ENCODE results near the gene LHX5.

The LHX5 gene

DNA sequence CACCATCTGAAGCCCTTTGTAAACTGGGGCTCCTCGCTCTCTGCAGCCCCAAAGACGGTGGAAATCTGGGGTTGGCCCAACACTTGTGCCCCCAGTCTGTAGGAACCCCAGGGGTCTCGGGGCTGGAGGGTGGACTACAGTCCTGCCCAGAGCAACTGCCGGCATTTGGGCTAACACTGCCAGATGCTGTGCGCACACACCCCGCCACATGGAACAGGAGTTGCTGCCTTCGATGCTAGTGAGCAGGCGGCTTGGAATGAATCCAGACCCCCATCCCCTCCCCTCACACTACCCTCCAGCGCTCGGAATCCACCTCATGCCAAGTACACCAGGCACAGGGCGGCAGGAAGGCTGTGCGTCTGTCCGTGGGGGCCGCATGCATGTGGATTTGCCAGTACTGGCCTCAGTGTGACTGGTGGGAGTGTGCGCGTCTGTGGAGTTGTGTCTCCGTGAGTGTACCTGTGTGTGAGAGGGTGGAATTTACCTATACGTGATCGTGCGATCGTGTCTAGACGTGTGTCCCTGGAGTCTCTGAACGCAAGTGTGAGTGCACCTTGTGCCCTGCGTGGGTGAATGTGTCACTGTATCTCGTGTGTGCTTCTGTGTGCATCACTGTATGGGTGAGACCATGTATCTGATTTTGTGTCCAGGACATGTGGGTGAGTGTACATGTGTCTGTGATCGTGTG is 5.1 kb downstream of the LHX5 start:
- intact Hi-C loops (cut with DNase I), result no loop called here
- DNase-seq, result no peak

DNA sequence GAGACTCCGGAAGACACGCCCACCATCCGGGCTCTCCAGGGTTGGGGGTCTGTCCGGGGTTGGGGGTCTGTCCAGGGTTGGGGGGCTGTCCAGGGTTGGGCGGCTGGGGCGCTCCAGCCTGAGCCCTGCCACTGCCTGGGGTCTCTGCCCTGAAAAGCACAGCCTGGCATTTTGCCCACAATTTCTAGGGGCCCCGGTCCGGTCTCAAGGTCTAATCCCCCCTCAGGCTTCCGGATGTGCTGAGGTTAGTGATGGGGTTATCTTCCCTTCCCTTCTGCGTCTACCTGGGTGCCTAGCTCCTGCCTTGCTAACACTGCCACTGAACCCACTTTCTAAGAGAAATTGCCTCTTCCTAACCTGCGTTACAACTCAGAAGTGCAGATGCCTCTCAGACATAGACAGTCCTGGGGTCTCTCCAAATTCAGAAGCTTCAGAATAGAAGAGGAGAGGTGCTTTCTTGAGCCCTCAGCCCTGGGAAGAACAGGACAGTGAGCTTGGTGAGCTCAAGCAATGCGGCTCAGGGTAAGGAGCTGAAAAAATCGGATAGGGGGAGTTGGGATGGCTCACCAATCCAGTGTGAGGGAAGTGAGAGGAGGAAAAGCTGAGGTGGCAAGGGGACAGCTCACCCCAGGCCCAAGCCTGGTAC is 5.7 kb downstream of the LHX5 start:
- no peak for DNase-seq
- intact Hi-C loops (cut with DNase I), result no loop called here

DNA sequence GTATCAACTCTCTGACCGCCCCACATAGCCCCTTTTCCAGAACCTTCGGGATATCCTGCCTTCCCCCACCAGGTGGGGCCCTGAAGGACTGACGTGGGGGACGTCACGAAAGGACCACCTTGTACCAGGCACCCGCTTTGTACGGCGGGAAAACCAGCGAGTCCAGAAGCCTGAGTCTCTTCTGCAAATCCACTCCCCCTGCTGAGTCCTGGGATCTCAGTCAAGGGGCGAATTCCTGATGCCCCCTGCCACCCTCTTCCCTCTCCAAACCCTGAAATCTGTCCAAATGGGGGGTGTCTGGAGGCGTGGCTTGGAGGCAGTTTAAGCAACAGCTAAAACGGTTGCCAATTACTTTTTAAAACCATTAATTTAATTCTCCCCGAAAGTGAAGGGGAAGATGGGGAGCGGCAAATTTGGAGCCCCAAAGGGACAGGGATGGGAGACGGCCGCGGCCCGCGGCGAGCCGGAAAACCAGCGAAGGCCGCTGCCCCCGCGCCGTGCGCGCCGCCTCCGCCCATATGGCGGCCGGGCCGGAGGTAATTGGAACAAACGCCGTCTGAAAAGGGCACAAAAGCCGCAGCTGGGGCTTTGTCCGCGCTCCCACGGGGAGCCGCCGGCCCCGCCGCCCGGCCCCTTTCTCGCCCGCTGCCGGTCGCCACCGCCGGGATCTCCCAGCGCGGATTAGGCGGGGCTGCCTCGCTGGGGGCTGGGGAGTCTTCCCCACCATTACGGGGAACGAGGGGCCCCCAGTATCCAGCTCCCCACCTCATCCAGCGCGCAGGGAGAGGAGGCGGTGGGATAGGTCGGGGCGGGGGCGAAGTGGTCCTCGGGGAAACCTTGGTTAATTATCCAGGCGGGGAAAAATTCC is 6.6 kb downstream of the LHX5 start:
- intact Hi-C loops (cut with DNase I), result no loop called here

DNA sequence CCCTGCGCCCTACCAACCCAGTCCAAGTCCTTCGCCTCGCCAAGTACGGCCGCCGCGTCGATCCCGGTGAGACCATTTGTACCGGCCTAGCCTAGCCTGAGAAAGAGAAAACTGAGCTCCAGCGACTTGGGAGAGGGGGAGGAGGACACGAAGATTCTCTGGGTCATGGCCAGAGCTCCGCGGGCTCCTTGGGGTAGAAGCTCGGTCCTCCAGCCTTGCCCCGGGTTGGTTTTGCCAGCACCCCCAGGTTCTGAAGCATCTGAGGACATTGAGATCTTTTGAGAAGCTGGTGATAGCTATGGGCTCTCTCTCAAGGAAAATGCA is 7.3 kb downstream of the LHX5 start:
- intact Hi-C loops (cut with DNase I), result no loop called here
- DNase-seq, result no peak

More for the DNA sequence above, 6.6 kb downstream of the LHX5 start:
- no peak for DNase-seq

DNA sequence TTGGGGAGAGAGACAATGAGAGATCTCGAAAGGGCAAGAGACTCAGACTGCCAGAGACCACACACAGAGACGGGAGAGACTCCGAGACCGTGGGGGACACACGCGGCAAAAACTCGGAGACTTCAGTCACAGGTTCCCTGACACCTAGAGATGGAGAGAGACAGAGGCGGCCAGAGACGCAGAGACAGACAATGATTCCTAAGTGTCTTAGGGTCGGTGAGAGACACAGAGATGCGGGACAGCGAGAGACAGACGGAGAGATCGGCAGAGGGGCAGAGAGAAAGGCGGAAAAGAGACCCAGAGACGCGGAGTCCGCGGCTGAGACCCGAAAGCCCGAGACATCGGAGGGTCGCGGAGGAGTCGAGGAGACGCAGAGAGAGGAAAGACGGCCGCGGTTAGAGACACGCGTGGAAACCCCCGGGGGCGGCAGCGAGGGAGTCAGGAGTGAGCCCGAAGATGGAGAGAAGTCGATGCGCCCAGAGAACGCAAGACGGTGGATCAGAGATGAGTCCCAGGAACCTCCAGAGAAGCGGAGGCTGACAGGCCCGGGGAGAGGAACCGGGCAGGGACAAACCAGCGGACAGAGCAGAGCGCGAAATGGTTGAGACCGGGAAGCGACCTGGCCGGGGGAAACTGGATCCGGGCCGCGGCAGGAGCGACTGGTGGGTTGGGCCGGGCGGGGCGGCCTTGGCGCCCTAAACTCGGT is 7.8 kb downstream of the LHX5 start:
- intact Hi-C loops (cut with DNase I), result no loop called here
- no peak for DNase-seq

DNA sequence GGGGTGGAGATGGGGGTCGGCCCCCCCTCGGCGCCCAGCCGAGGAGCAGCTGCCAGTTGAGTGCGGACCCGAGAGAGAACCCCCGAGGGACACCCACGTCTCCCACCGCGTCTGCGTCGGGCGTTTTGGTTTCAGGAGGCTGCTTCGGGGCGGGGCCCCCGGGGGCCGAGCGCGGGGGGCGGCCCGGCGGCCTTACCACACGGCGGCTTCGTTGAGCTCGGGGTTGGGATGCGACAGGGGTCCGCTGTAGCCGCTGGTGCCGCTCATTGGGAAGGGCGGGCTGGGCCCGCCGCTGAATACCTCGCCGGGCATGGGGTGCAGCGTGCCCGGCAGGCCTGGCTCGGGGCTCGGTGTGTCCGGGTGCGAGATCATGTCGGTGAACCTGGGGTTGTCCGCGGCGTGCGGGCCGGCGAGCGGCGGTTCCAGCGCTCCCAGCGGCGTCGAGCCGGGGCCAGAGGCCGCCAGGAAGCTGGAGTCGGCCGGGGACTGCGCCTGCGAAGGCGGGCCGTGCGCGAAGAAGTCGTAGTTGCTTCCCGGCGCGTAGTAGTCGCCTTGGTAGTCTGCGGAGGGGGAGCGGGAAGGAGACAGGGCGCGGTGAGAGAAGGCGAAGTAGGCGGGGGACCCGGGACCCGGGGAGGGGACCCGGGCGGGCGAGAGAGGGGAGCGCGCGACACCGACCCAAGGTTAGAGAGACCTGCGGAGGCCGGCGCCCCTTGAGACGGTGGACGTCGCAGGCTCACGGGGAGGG is 8.5 kb downstream of the LHX5 start:
- DNase-seq, result no peak
- intact Hi-C loops (cut with DNase I), result loop anchor here (1.0 kb wide), 1 partner anchor 449 kb away; no protein-coding TSS in a partner anchor

DNA sequence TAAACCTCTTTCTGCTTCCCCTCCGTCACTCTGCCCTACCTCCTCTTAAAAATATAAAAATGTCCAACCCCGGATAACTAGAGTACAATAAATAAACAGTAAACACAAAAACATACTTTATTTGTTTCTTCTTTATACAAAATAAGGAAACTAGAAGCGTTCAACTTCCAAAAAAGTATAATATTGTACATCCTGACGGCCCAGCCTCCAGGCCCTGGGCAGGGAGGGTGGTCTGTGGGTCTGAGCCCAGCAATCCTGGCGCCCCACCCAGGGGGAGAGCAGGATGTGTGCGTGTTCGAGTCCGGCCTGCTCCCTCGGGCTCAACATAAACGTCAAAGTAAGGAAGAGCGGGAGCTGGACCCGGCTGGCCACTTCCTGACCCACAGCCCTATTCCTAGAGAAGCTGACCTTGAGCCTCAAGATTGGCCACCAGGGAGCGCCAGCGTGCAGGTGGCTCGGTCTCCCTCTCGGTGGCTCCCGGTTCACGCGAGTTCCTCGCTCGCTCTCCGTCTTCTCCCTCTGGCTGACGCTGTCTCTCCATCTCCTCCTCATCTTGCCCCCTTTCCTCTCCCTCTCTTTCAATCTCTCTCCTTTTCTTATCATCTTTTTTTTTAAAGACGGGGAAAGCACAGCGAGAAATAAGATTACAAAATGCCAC is 9.4 kb downstream of the LHX5 start:
- intact Hi-C loops (cut with DNase I), result loop anchor here (1.0 kb wide), 1 partner anchor 450 kb away; no protein-coding TSS in a partner anchor
- DNase-seq, result peak; percentile 35 to 94 (median 75)

DNA sequence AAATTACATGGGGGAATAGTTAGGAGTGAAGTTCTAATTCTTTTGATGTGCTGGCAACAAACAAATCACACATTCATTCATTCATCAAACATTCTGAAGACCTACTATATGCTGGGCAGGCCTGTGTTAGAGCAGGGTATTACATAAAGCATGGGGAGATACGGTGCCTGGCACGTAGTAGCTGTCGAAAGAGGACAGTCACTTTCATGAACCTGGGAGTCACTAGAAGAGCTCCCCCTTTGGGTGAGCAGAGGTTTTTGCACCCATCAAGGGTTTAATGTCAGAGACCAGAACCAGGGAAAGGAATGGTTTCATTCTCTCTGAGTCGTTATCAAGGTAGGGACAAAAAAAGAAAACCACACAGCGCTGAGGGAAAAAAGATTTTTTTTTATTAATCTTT is 10.0 kb downstream of the LHX5 start:
- intact Hi-C loops (cut with DNase I), result loop anchor here (1.0 kb wide), 1 partner anchor 451 kb away; no protein-coding TSS in a partner anchor
- no peak for DNase-seq

DNA sequence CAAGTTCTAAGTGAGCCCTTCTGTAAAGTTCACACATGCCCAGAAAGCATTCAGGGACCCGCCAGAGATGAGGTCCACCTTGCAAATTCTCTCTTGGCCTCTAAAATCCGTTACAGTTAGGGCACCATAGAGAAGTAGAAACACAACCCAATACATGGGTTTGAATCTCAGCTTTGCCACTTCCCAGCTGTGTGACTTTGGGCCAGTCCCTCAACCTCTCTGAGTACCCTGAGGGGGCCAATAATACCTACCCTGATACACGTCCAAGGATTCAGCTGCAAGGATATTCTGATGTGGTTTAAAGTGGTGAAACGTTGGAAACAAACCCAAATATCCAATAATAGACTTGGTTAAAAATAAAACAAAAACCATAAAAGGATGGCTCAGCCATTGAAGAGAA is 11.7 kb downstream of the LHX5 start:
- no peak for DNase-seq
- intact Hi-C loops (cut with DNase I), result no loop called here

DNA sequence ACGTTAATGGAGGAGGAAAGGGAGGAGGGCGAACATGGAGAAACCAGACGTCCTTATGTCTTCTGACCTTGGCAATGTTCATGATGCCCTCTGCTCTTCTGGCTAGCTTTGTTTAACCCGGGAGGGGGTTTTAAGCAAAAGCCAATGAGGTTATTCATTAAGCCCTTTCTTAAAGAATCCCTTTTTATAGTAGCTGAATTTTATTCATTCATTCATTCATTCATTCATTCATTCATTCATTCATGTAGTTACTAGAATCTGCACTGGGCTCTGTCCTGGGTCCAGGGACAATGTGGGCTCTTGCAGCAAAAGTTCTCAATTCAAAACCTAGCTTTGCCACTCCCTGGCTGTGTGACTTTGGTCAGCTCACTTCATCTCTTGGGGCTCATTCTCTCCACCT is 14.0 kb downstream of the LHX5 start:
- no peak for DNase-seq
- intact Hi-C loops (cut with DNase I), result no loop called here

DNA sequence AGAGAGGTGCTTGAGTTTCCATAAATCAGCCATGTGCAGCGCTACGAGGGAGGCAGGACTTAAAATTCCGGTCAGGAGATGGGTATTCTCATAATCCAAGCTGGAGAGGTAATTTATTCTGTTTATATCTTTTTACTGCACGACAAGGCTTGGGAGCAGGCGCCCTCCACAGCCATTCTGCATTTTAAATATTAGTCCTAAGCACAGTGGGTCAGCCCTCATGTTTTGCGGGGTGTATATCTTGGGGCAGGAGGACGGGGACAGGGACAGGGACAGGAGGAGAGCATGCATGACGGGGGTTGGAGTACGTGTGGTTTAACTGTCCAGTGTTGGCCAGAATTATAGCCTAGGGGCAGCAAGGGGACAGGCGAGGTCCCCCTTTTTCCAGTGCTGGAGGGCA is 14.5 kb downstream of the LHX5 start:
- DNase-seq, result no peak

DNA sequence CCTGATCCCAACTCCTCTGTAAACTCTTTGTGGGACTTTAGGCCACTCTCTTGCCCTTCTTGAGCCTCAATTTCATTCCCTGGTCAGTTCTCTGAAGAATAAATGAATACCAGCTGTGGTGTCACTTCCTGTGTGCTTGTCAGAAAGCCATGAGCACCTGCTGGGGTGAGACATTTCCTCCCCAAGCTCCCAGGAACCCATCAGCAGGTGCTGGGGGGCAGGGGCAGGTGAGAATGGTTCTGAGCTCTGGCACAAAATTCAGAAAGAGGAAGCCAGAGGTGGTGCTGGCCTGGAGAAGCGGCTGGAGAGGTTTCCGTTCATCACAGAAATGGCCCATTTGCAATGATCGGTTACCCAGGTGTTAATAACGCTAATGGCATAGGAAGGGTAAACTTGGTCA is 14.9 kb downstream of the LHX5 start:
- intact Hi-C loops (cut with DNase I), result no loop called here
- DNase-seq, result no peak

More for the DNA sequence above, 14.5 kb downstream of the LHX5 start:
- intact Hi-C loops (cut with DNase I), result no loop called here

DNA sequence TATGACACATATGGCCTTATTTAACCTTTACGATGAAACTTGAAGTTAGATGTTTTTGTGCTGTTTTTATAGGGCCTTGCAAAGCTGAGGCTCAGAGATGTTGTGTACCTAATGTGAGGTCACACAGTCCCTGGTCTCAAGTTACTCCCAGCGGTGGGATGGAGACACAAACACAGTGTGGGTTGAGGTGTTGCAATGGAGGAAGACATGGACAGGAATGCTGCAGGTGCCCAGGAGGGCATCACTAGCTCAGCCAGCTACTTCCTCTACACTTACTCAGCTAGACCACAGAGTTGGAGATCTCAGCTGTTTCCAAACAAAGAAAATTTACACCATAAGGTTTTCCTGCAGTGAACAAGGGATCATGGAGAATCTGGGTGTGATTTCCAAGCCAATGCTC is 15.5 kb downstream of the LHX5 start:
- intact Hi-C loops (cut with DNase I), result no loop called here

DNA sequence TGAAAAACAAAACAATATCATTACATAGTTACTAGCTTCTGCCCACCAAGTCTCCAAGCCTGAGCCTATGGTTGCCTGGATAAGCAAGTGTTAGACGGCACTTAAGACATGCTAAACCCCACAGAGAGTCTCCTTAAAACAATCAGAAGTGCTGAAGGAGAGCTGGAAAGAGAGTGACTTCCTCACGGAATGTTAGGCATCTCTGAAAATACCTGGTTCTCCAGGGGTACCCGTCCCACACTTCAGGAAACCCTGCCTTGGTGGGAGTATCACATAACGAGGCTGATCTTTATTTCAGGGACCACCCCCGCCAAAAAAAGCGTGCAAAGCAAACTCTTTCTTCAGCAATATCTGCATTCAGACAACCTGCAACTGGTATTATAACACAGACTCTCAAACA is 18.3 kb downstream of the LHX5 start:
- intact Hi-C loops (cut with DNase I), result no loop called here
- no peak for DNase-seq

More for the DNA sequence above, 15.5 kb downstream of the LHX5 start:
- DNase-seq, result no peak

DNA sequence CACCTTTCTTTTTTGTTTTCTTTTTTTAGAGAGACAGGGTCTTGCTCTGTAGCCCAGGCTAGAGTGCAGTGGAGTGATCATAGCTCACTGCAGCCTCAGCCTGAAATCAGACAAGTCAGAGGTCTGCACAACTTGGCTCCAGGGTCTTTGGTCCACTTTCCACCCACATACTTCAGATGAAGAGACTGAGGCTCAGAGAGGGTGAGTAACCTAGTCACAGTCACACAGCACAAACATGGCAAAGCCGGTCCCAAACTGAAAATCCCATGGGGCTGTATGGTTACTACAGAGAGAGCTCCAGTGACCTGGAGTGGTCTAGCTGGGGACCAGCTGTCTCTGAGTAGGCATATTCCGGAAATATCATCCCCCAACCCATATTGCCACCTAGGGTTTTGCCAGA is 19.2 kb downstream of the LHX5 start:
- DNase-seq, result no peak
- intact Hi-C loops (cut with DNase I), result no loop called here

DNA sequence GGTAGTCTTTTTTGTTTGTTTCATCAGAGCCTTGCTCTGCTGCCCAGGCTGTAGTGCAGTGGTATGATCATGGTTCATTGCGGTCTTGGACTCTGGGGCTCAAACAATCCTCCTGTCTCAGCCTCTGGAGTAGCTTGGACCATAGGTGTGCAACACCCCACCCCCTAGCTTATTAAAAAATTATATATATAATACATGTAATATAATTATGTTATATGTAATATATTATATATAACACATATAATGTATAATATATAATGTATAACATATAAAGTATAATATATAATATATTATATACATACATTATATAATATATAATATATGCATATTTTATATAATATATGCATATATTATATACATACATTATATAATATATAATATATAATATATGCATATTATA is 21.8 kb downstream of the LHX5 start:
- DNase-seq, result peak in 1 of 10 donors; percentile 18
- intact Hi-C loops (cut with DNase I), result no loop called here

DNA sequence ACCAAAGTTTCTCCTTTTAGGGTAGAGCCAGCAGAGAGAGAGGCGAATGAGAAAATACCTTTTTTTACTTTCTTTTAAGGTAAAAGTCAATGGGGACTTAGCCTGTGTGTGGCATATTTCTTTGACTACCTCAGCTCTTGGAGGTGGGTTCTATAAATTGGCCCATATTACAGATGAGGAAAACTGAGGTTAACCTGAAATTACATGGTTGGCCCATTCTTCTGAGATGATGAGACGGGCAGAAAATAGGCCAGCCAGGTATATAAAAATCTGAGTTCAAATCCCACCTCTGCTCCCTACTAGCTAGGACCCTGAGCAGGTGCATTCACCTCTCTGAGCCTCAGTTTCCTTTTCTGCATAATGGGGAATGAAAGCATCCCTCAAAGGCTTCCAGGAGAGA is 22.4 kb downstream of the LHX5 start:
- intact Hi-C loops (cut with DNase I), result no loop called here
- no peak for DNase-seq

DNA sequence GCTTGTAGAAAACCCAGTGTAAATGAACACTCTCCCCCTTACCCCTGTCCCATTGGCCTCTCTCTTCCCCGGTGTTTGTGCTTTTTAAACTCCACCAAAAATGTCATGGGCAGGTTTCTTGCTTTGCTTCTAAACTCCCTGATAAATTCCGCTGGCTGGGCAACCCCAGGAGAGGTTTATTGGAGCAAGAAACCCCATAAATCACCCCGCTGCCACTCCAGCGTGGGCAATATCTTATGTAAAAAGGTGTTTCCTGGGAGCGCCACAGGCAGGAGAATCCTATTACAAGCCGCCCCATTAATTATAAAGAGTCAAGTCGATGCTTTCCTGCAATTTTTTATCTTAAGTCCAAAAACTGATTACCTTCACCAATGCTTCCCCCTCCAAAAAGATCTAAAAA is 22.8 kb downstream of the LHX5 start:
- peak in 1 of 10 donors; percentile 15 for DNase-seq
- intact Hi-C loops (cut with DNase I), result no loop called here

DNA sequence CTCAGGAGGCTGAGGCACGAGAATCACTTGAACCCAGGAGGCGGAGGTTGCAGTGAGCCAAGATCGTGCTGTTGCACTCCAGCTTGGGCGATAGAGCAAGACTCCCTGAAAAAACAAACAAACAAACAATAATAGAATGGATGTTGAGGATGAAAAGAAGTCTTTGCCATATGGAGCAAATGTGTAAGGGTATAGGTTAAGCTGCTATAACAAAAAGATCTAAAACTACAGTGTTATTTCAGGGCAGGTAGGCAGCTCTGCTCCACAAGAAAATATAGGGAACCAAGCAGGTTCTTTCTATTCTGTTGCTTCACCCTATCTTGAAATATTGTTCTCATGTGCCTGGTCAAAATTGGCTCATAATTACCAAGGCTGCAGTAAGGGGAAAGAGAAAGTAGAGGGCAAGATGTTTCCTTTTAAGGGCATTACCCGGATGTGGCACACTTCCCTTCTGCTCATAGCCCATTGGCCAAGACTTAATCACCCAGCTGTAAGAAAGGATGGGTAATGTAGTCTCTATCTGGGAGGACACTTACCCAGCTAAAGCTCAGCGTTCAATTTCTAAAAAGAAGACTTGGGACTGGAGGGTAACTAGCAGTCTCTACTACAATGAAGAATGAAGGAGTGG is 26.0 kb downstream of the LHX5 start:
- DNase-seq, result no peak
- intact Hi-C loops (cut with DNase I), result no loop called here
